B cell (primary cell): Measurements from ENCODE around the gene DPM1. TPM values are rescaled to one million over a fixed set of nuclear protein-coding genes. Genes with fewer than 3 reads are reported as not detected.

Experiments used
- ATAC-seq: fragments of 200-7000 bp; cut with Tn5 transposase; one replicate; pipeline ENCODE4 v1.10.0; 2021; ENCODE audit warnings: low read depth, mild to moderate bottlenecking, moderate number of reproducible peaks, moderate library complexity
- CTCF ChIA-PET: fragments of 350-600 bp; sonication (Branson Sonifier 250); formaldehyde crosslinking; loops from one replicate; lab custom pipeline; 2021; ENCODE audit warnings: antibody characterized with exemption, inconsistent platforms; lab: Charles Lee
- POLR2A ChIA-PET: fragments of 350-600 bp; sonication (Branson Sonifier 250); formaldehyde crosslinking; loops from one replicate; lab custom pipeline; 2021; ENCODE audit warnings: antibody characterized with exemption; lab: Charles Lee
- DNase-seq: peaks from one replicate; pipeline ENCODE4 v3.0.0; 2013
- H2AFZ ChIP-seq: 2 replicates; pipeline ENCODE4 v1.6.1; 2012; ENCODE audit warnings: mild to moderate bottlenecking, low read depth, low read length; ENCODE audit not compliant: insufficient read depth, poor library complexity, severe bottlenecking
- H3K27ac ChIP-seq, 2 donors: 1 replicate in 1 of 2; 2 replicates in 1 of 2; pipeline ENCODE4 v1.5.1; 2012 to 2013; ENCODE audit warnings: low read length in 2 of 2, mild to moderate bottlenecking in 2 of 2, moderate library complexity in 1 of 2
- H3K27me3 ChIP-seq, 4 experiments: fragments of 200-600 bp in 1 of 4; sonication (generic) in 1 of 4; replicated peaks in 1 of 4; 1 replicate in 2 of 4; 2 replicates in 2 of 4; pipeline versions ENCODE4 v1.6.1 to v1.7.0; 2013 to 2016; ENCODE audit warnings: low read length in 3 of 4, mild to moderate bottlenecking in 2 of 4, mixed read lengths in 1 of 4, moderate library complexity in 1 of 4; ENCODE audit not compliant: insufficient read depth in 4 of 4, control insufficient read depth in 3 of 4; ENCODE audit errors: control extremely low read depth in 1 of 4
- H3K36me3 ChIP-seq, 2 experiments: replicated peaks in 1 of 2; 1 replicate in 1 of 2; 2 replicates in 1 of 2; pipeline versions ENCODE4 v1.6.1 to v1.7.1; 2013; ENCODE audit warnings: low read length in 1 of 2; ENCODE audit not compliant: insufficient read depth in 2 of 2, control insufficient read depth in 1 of 2; ENCODE audit errors: control extremely low read depth in 1 of 2, extremely low read depth in 1 of 2
- H3K4me1 ChIP-seq, 2 donors: fragments of 200-600 bp in 1 of 2; sonication (generic) in 1 of 2; 1 replicate in 1 of 2; 2 replicates in 1 of 2; pipeline versions ENCODE4 v1.5.1 to v1.6.1; 2013 to 2017; ENCODE audit warnings: low read length in 2 of 2; ENCODE audit not compliant: control insufficient read depth in 2 of 2, insufficient read depth in 2 of 2
- H3K4me2 ChIP-seq: replicated peaks from 2 replicates; pipeline ENCODE3; 2012; ENCODE audit warnings: mild to moderate bottlenecking, low read depth, low read length; ENCODE audit not compliant: poor library complexity, severe bottlenecking
- H3K4me3 ChIP-seq, 5 experiments: fragments of 200-600 bp in 1 of 5; sonication (generic) in 1 of 5; 1 replicate in 3 of 5; 2 replicates in 2 of 5; pipeline versions ENCODE4 v1.5.1 to v1.7.0; 2011 to 2016; ENCODE audit warnings: low read length in 4 of 5, mild to moderate bottlenecking in 4 of 5, low read depth in 2 of 5, control low read depth in 1 of 5, moderate library complexity in 1 of 5; ENCODE audit not compliant: insufficient read depth in 1 of 5; ENCODE audit errors: control extremely low read depth in 1 of 5, extremely low read depth in 1 of 5
- H3K79me2 ChIP-seq: fragments of 200-600 bp; sonication (generic); one replicate; pipeline ENCODE4 v1.6.0; 2016; ENCODE audit warnings: low read length; ENCODE audit not compliant: control insufficient read depth, insufficient read depth
- H3K9ac ChIP-seq: fragments of 200-600 bp; sonication (generic); 2 replicates; pipeline ENCODE4 v1.6.1; 2017; ENCODE audit warnings: mild to moderate bottlenecking, low read length, moderate library complexity
- H3K9me3 ChIP-seq, 3 donors: one replicate each; pipeline versions ENCODE4 v1.6.1 to v1.7.1; 2013; ENCODE audit warnings: low read length in 2 of 3; ENCODE audit not compliant: control insufficient read depth in 2 of 3, insufficient read depth in 1 of 3; ENCODE audit errors: control extremely low read depth in 1 of 3
- H4K20me1 ChIP-seq: 2 replicates; pipeline ENCODE4 v1.6.0; 2012; ENCODE audit warnings: mild to moderate bottlenecking, low read length; ENCODE audit not compliant: insufficient read depth, control insufficient read depth, poor library complexity, severe bottlenecking
- H3K27ac Mint-ChIP-seq: one replicate; pipeline ENCODE4 v1.8.0; 2021; ENCODE audit warnings: mixed read lengths
- H3K27me3 Mint-ChIP-seq: one replicate; pipeline ENCODE4 v1.8.0; 2021; ENCODE audit warnings: mixed read lengths
- H3K4me1 Mint-ChIP-seq: one replicate; pipeline ENCODE4 v1.8.0; 2021; ENCODE audit warnings: mixed read lengths
- H3K4me3 Mint-ChIP-seq: one replicate; pipeline ENCODE4 v1.8.0; 2021; ENCODE audit warnings: mixed read lengths
- H3K9me3 Mint-ChIP-seq: one replicate; pipeline ENCODE4 v1.8.0; 2022; ENCODE audit warnings: mixed read lengths; ENCODE audit not compliant: insufficient read depth
- CTCF ChIP-seq: fragments of 200-600 bp; IDR thresholded peaks from one replicate; pipeline ENCODE4 v1.8.0; 2022; ENCODE audit warnings: antibody characterized with exemption, mild to moderate bottlenecking
- EZH2 ChIP-seq: IDR thresholded peaks from 2 replicates; pipeline ENCODE4 v1.6.1; 2012; ENCODE audit warnings: borderline replicate concordance, low read depth, mild to moderate bottlenecking, moderate library complexity, low read length; ENCODE audit not compliant: insufficient read depth, poor library complexity, severe bottlenecking
- WGBS: methylation state at CpG from one replicate; pipeline ENCODE4 v1.1.5; 2013; ENCODE audit warnings: missing lambda C conversion rate; ENCODE audit not compliant: insufficient coverage; 5-methylcytosine and 5-hydroxymethylcytosine counted together
- intact Hi-C: fragments of 100-400 bp; cut with micrococcal nuclease; formaldehyde crosslinking; loops from one replicate; pipeline ENCODE4 v1.10.0; 2022
- polyA plus RNA-seq: library from polyadenylated mRNA; depleted of rRNA; stranded (reverse); fragments of >200 nt; gene quantifications from 2 replicates; pipeline ENCODE4 v1.2.3, GENCODE V29; 2012
- total RNA-seq, 2 donors: library from RNA; stranded (reverse); fragments of 120-200 nt in 1 of 2; gene quantifications; 1 replicate in 1 of 2; 2 replicates in 1 of 2; pipeline versions ENCODE4 v1.2.3 to v1.2.4, GENCODE V29; 2013 to 2022

The DPM1 gene
- total and polyA plus RNA-seq, 2 donors (not counting 1 experiment from before 2014, with no cell fraction given), result 13.4 to 35.2 TPM

GRCh38 chr20:50900261-50900660 is 58.1 kb downstream of the DPM1 start:
- intact Hi-C loops, result no loop called here
- Histone ChIP-seq H4K20me1 (peaks cover 34% of the 10 kb centered on the region), H3K79me2 (peaks cover 59% of the 10 kb centered on the region), H3K4me3 (no peak overlapping the region), H3K27ac (no peak overlapping the region), H2AFZ (no peak overlapping the region), H3K27me3 (no peaks in the 10 kb centered on the region), H3K4me1 (peaks cover 6 to 7% of the 10 kb centered on the region in 2 donors), H3K9me3 (no peaks in the 10 kb centered on the region), H3K4me2 (no peak overlapping the region), H3K9ac (no peak overlapping the region), H3K36me3 (peaks cover 0 to 64% of the 10 kb centered on the region in 2 experiments)
- Mint-ChIP-seq H3K9me3 (no peaks in the 10 kb centered on the region), H3K4me3 (no peak overlapping the region), H3K4me1 (peaks cover 32% of the 10 kb centered on the region), H3K27ac (no peak overlapping the region), H3K27me3 (no peaks in the 10 kb centered on the region)
- 100% methylated on average over 2 of the region's 7 CpGs for WGBS
- DNase-seq (no peak), ATAC-seq (no peak)
- no peak for TF ChIP-seq EZH2
- TF ChIP-seq CTCF, result no peak
- ChIA-PET POLR2A (no interaction called here), CTCF (interaction anchor here (1.0 to 1.9 kb wide), 4 partner anchors 12 to 110 kb away, joined by 3 to 8 read pairs (median 6); partner anchors contain the start of gene BCAS4)

GRCh38 chr20:50898475-50898874 is 59.9 kb downstream of the DPM1 start:
- H3K79me2 ChIP-seq, result peaks cover 41% of the 10 kb centered on the region
- H3K36me3 ChIP-seq, result peaks cover 7 to 76% of the 10 kb centered on the region in 2 experiments
- no peak for DNase-seq
- H3K27ac ChIP-seq, result no peak overlapping the region
- ATAC-seq, result no peak
- no peaks in the 10 kb centered on the region for H3K27me3 Mint-ChIP-seq
- no peak overlapping the region for H3K4me3 ChIP-seq
- H3K4me1 ChIP-seq, result no peaks in the 10 kb centered on the region
- no peak overlapping the region for H3K4me2 ChIP-seq
- no peak overlapping the region for H3K27ac Mint-ChIP-seq
- H4K20me1 ChIP-seq, result peaks cover 26% of the 10 kb centered on the region
- no peaks in the 10 kb centered on the region for H3K9me3 Mint-ChIP-seq
- intact Hi-C loops, result loop anchor here (5.0 kb wide), 1 partner anchor 56 kb away; no protein-coding TSS in a partner anchor
- no peaks in the 10 kb centered on the region for H3K27me3 ChIP-seq
- no peak for TF ChIP-seq EZH2
- no peak for TF ChIP-seq CTCF
- no CpG with 5 or more reads among the region's 1 CpG for WGBS
- H3K4me3 Mint-ChIP-seq, result no peak overlapping the region
- H3K9me3 ChIP-seq, result no peaks in the 10 kb centered on the region
- peaks cover 15% of the 10 kb centered on the region for H3K4me1 Mint-ChIP-seq
- ChIA-PET CTCF (interaction anchor here (1.1 kb wide), 1 partner anchor 104 kb away, joined by 7 read pairs; the partner anchor contains the start of gene BCAS4), POLR2A (interaction anchor here (1.6 kb wide), 1 partner anchor 99 kb away, joined by 3 read pairs; no protein-coding TSS in a partner anchor)
- no peak overlapping the region for H2AFZ ChIP-seq
- H3K9ac ChIP-seq, result no peak overlapping the region
